HCT116 (cell line): ENCODE measurements around the gene KLHL25. TPM values are rescaled to one million over a fixed set of nuclear protein-coding genes. Genes with fewer than 3 reads are reported as not detected.

Experiments used
- ATAC-seq: fragments of 200-7000 bp; cut with Tn5 transposase; 2 replicates; pipeline ENCODE4 v1.9.1; 2020; ENCODE audit warnings: mild to moderate bottlenecking, moderate library complexity
- BruUV-seq: library from RNA; stranded (reverse); fragments of 400-500 nt; replicated peaks from 2 replicates; lab custom pipeline; 2021; lab: Mats Ljungman, UMichigan
- CTCF ChIA-PET: fragments of 300-600 bp; sonication (Branson Sonifier 250); formaldehyde crosslinking; loops from one replicate; lab custom pipeline; 2021; ENCODE audit warnings: antibody characterized with exemption; lab: Charles Lee
- POLR2A ChIA-PET: fragments of 300-600, 350-600 bp; sonication (Branson Sonifier 250); formaldehyde crosslinking; loops from one replicate; lab custom pipeline; 2021; ENCODE audit warnings: antibody characterized with exemption; lab: Charles Lee
- RAD21 ChIA-PET, 2 experiments: fragments of 300-600 bp; sonication (Branson Sonifier 250); formaldehyde crosslinking; loops; one replicate each; lab custom pipeline; 2023; ENCODE audit warnings: low total read pairs in 2 of 2; ENCODE audit not compliant: uncharacterized antibody in 2 of 2, unreplicated experiment in 2 of 2, low non-redundant PET in 1 of 2; lab: Charles Lee
- DNase-seq: peaks from one replicate; pipeline ENCODE4 v3.0.0-alpha.2; 2010; ENCODE audit warnings: low read depth, low spot score
- H2AFZ ChIP-seq: fragments of 200-600 bp; shearing (Covaris generic), sonication (generic); 2 replicates; pipeline ENCODE4 v1.6.1; 2017; ENCODE audit warnings: low read depth, mixed run types, mixed read lengths, antibody characterized with exemption, low read length; ENCODE audit not compliant: poor library complexity, severe bottlenecking
- H3K27ac ChIP-seq: 2 replicates; pipeline ENCODE4 v1.5.1; 2012; ENCODE audit warnings: low read depth, low read length
- H3K27me3 ChIP-seq: fragments of 200-600 bp; sonication (generic); 2 replicates; pipeline ENCODE4 v1.6.1; 2016; ENCODE audit warnings: mixed run types, low read length, mixed read lengths; ENCODE audit not compliant: insufficient read depth
- H3K36me3 ChIP-seq, 2 experiments: fragments of 200-500 bp in 1 of 2; fragments of 200-600 bp in 1 of 2; sonication (Bioruptor generic) in 1 of 2; sonication (generic) in 1 of 2; 2 replicates each; pipeline versions ENCODE4 v1.5.1 to v1.6.1; 2014 to 2016; ENCODE audit warnings: low read length in 2 of 2, inconsistent platforms in 1 of 2, mixed read lengths in 1 of 2, mixed run types in 1 of 2; ENCODE audit not compliant: insufficient read depth in 2 of 2, control insufficient read depth in 1 of 2
- H3K4me1 ChIP-seq, 2 experiments: fragments of 200-600 bp in 1 of 2; sonication (generic) in 1 of 2; 2 replicates each; pipeline versions ENCODE4 v1.5.1 to v1.6.1; 2012 to 2017; ENCODE audit warnings: low read length in 2 of 2, inconsistent platforms in 1 of 2, mild to moderate bottlenecking in 1 of 2, mixed read lengths in 1 of 2, mixed run types in 1 of 2, moderate library complexity in 1 of 2; ENCODE audit not compliant: insufficient read depth in 2 of 2, control insufficient read depth in 1 of 2
- H3K4me2 ChIP-seq: fragments of 200-600 bp; sonication (generic); 2 replicates; pipeline ENCODE4 v1.6.1; 2017; ENCODE audit warnings: mixed run types, low read length, mixed read lengths
- H3K4me3 ChIP-seq, 2 experiments: fragments of 200-600 bp in 1 of 2; sonication (generic) in 1 of 2; replicated peaks in 1 of 2; 2 replicates each; pipeline ENCODE4 v1.5.1; 2011 to 2016; ENCODE audit warnings: low read length in 2 of 2, control low read depth in 1 of 2, low read depth in 1 of 2, mild to moderate bottlenecking in 1 of 2, mixed read lengths in 1 of 2, mixed run types in 1 of 2
- H3K79me2 ChIP-seq: fragments of 200-600 bp; sonication (generic); 2 replicates; pipeline ENCODE4 v1.6.1; 2017; ENCODE audit warnings: mild to moderate bottlenecking, mixed run types, low read length, moderate library complexity, mixed read lengths; ENCODE audit not compliant: insufficient read depth
- H3K9ac ChIP-seq: fragments of 200-600 bp; sonication (generic); 2 replicates; pipeline ENCODE4 v1.6.1; 2016; ENCODE audit warnings: low read length, mixed read lengths
- H3K9me2 ChIP-seq: fragments of 200-600 bp; sonication (generic), shearing (Covaris generic); 2 replicates; pipeline ENCODE4 v1.6.1; 2017; ENCODE audit warnings: mixed run types, mild to moderate bottlenecking, moderate library complexity; ENCODE audit not compliant: insufficient read depth
- H3K9me3 ChIP-seq, 2 experiments: fragments of 200-500 bp in 1 of 2; fragments of 200-600 bp in 1 of 2; sonication (Bioruptor generic) in 1 of 2; sonication (generic) in 1 of 2; 2 replicates each; pipeline ENCODE4 v1.6.1; 2014 to 2017; ENCODE audit warnings: low read length in 2 of 2, mixed read lengths in 2 of 2, inconsistent platforms in 1 of 2, low read depth in 1 of 2, mild to moderate bottlenecking in 1 of 2, mixed run types in 1 of 2, moderate library complexity in 1 of 2; ENCODE audit not compliant: control insufficient read depth in 1 of 2, insufficient read depth in 1 of 2
- H4K20me1 ChIP-seq: fragments of 200-600 bp; sonication (generic), shearing (Covaris generic); 2 replicates; pipeline ENCODE4 v1.6.1; 2017; ENCODE audit warnings: mixed run types, mild to moderate bottlenecking, moderate library complexity; ENCODE audit not compliant: insufficient read depth
- CBX3 ChIP-seq: IDR thresholded peaks from 2 replicates; pipeline ENCODE4 v1.6.1; 2012; ENCODE audit warnings: low read depth
- POLR2AphosphoS5 ChIP-seq: IDR thresholded peaks from 2 replicates; pipeline ENCODE4 v1.6.1; 2011; ENCODE audit warnings: mild to moderate bottlenecking, low read depth, low read length, moderate library complexity
- RAD21 ChIP-seq: IDR thresholded peaks from 2 replicates; pipeline ENCODE4 v1.6.1; 2012; ENCODE audit warnings: low read depth, mild to moderate bottlenecking
- SIN3A ChIP-seq: IDR thresholded peaks from 2 replicates; pipeline ENCODE4 v1.6.1; 2012; ENCODE audit warnings: low read depth
- SP1 ChIP-seq: IDR thresholded peaks from 2 replicates; pipeline ENCODE4 v1.6.1; 2012; ENCODE audit warnings: low read depth
- TCF7L2 ChIP-seq: IDR thresholded peaks from 2 replicates; pipeline ENCODE4 v1.7.0; 2011; ENCODE audit warnings: borderline replicate concordance, inconsistent platforms; ENCODE audit not compliant: insufficient read depth, insufficient read length; ENCODE audit errors: extremely low read depth
- YY1 ChIP-seq: IDR thresholded peaks from 2 replicates; pipeline ENCODE4 v1.6.1; 2011; ENCODE audit warnings: low read length, low read depth, moderate library complexity, mild to moderate bottlenecking; ENCODE audit not compliant: insufficient replicate concordance; ENCODE audit errors: extremely low read depth
- ZFX ChIP-seq: fragments of 450-650 bp; IDR thresholded peaks from 2 replicates; pipeline ENCODE4 v1.6.1; 2017
- intact Hi-C: fragments of 100-400 bp; cut with micrococcal nuclease; formaldehyde crosslinking; loops from 2 replicates; pipeline ENCODE4 v1.10.0; 2022
- total RNA-seq: library from RNA; stranded (reverse); gene quantifications from one replicate; pipeline ENCODE4 v1.2.1, GENCODE V29; 2021; ENCODE audit not compliant: unreplicated experiment
- TF ChIP-seq, protein P1 (sequence below): IDR thresholded peaks from 2 replicates; pipeline ENCODE4 v1.6.1; 2012; ENCODE audit warnings: low read depth
- TF ChIP-seq, protein P2 (sequence below): IDR thresholded peaks from 2 replicates; pipeline ENCODE4 v1.6.1; 2011; ENCODE audit warnings: mild to moderate bottlenecking, low read length, moderate library complexity; ENCODE audit not compliant: insufficient replicate concordance; ENCODE audit errors: extremely low read depth

KLHL25 gene
- total RNA-seq, 1 experiment from 2014 or later = 5.3 TPM

DNA sequence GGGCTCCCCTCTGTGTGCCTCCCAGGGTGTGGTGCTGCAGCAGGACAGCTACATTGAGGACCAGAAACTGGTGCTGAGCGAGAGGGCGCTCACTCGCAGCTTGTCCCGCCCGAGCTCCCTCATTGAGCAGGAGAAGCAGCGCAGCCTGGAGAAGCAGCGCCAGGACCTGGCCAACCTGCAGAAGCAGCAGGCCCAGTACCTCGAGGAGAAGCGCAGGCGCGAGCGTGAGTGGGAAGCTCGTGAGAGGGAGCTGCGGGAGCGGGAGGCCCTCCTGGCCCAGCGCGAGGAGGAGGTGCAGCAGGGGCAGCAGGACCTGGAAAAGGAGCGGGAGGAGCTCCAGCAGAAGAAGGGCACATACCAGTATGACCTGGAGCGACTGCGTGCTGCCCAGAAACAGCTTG is 53.7 kb downstream of the KLHL25 start:
- BruUV-seq = no TSS peak
- H3K4me2 ChIP-seq = no peak overlapping the region
- H3K4me1 ChIP-seq = no peaks in the 10 kb centered on the region
- RAD21 ChIA-PET = no interaction called here
- POLR2A ChIA-PET = no interaction called here
- H3K27ac ChIP-seq = no peak overlapping the region
- H3K9me2 ChIP-seq = no peaks in the 10 kb centered on the region
- no peaks in the 10 kb centered on the region for H3K9me3 ChIP-seq
- no peaks in the 10 kb centered on the region for H3K27me3 ChIP-seq
- H3K79me2 ChIP-seq = no peaks in the 10 kb centered on the region
- intact Hi-C loops = no loop called here
- H2AFZ ChIP-seq = no peak overlapping the region
- DNase-seq = no peak
- CTCF ChIA-PET = interaction anchor here (2.3 kb wide), 1 partner anchor 11 kb away, joined by 6 read pairs; no protein-coding TSS in a partner anchor
- no peaks in the 10 kb centered on the region for H4K20me1 ChIP-seq
- H3K9ac ChIP-seq = no peak overlapping the region
- no peak for ATAC-seq
- peaks cover 0 to 14% of the 10 kb centered on the region in 2 experiments; a peak in 2 of 4 replicates for H3K36me3 ChIP-seq
- H3K4me3 ChIP-seq = no peak overlapping the region
- TF ChIP-seq SIN3A (no peak), RAD21 (no peak), TCF7L2 (no peak), POLR2AphosphoS5 (no peak), SP1 (no peak)
- TF ChIP-seq, protein P1, sequence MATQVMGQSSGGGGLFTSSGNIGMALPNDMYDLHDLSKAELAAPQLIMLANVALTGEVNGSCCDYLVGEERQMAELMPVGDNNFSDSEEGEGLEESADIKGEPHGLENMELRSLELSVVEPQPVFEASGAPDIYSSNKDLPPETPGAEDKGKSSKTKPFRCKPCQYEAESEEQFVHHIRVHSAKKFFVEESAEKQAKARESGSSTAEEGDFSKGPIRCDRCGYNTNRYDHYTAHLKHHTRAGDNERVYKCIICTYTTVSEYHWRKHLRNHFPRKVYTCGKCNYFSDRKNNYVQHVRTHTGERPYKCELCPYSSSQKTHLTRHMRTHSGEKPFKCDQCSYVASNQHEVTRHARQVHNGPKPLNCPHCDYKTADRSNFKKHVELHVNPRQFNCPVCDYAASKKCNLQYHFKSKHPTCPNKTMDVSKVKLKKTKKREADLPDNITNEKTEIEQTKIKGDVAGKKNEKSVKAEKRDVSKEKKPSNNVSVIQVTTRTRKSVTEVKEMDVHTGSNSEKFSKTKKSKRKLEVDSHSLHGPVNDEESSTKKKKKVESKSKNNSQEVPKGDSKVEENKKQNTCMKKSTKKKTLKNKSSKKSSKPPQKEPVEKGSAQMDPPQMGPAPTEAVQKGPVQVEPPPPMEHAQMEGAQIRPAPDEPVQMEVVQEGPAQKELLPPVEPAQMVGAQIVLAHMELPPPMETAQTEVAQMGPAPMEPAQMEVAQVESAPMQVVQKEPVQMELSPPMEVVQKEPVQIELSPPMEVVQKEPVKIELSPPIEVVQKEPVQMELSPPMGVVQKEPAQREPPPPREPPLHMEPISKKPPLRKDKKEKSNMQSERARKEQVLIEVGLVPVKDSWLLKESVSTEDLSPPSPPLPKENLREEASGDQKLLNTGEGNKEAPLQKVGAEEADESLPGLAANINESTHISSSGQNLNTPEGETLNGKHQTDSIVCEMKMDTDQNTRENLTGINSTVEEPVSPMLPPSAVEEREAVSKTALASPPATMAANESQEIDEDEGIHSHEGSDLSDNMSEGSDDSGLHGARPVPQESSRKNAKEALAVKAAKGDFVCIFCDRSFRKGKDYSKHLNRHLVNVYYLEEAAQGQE = no peak

DNA sequence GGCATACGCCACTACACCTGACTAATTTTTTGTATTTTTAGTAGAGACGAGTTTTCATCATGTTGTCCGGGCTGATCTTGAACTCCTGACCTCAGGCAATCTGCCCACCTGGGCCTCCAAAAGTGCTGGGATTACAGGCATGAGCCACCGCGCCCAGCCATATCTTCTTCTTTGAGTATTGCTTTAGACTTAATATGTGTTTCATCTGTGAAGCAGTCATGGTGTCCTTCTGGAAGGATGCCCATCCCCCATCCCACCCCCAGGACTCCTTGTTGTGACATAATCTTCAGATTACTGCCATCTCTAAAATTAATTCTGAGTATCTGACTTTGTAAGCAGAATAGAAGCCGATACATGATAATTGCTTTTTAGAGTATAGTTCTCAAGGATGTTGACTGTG is 57.7 kb downstream of the KLHL25 start:
- ChIA-PET POLR2A (no interaction called here), CTCF (no interaction called here), RAD21 (no interaction called here)
- peaks cover 12 to 19% of the 10 kb centered on the region in 2 experiments for H3K36me3 ChIP-seq
- H3K4me2 ChIP-seq = no peak overlapping the region
- ATAC-seq (no peak), DNase-seq (no peak)
- no peaks in the 10 kb centered on the region for H3K27me3 ChIP-seq
- BruUV-seq = no TSS peak
- H3K4me3 ChIP-seq = no peak overlapping the region
- no peaks in the 10 kb centered on the region for H3K4me1 ChIP-seq
- H3K79me2 ChIP-seq = no peaks in the 10 kb centered on the region
- H3K9me2 ChIP-seq = no peaks in the 10 kb centered on the region
- H3K9ac ChIP-seq = no peak overlapping the region
- H3K27ac ChIP-seq = no peak overlapping the region
- H2AFZ ChIP-seq = no peak overlapping the region
- no peaks in the 10 kb centered on the region for H4K20me1 ChIP-seq
- 0 out of 4 replicates have a peak, but pooled peaks cover 3 to 6% of the 10 kb centered on the region in 2 experiments for H3K9me3 ChIP-seq
- intact Hi-C loops = no loop called here
- TF ChIP-seq ZFX (no peak), CBX3 (no peak), YY1 (no peak)
- TF ChIP-seq, protein P2, sequence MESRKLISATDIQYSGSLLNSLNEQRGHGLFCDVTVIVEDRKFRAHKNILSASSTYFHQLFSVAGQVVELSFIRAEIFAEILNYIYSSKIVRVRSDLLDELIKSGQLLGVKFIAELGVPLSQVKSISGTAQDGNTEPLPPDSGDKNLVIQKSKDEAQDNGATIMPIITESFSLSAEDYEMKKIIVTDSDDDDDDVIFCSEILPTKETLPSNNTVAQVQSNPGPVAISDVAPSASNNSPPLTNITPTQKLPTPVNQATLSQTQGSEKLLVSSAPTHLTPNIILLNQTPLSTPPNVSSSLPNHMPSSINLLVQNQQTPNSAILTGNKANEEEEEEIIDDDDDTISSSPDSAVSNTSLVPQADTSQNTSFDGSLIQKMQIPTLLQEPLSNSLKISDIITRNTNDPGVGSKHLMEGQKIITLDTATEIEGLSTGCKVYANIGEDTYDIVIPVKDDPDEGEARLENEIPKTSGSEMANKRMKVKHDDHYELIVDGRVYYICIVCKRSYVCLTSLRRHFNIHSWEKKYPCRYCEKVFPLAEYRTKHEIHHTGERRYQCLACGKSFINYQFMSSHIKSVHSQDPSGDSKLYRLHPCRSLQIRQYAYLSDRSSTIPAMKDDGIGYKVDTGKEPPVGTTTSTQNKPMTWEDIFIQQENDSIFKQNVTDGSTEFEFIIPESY = no peak
- TF ChIP-seq, protein P1 = no peak
